K562 (cell line): ENCODE measurements around the gene ATP13A5. TPM values are rescaled to one million over a fixed set of nuclear protein-coding genes. Genes with fewer than 3 reads are reported as not detected.

Experiments used
- ATAC-seq: fragments of 200-7000 bp; cut with Tn5 transposase; 3 replicates; pipeline ENCODE4 v1.9.1; 2020; ENCODE audit warnings: moderate library complexity
- BruUV-seq: library from RNA; stranded (reverse); fragments of 400-500 nt; replicated peaks from 2 replicates; lab custom pipeline; 2021; lab: Mats Ljungman, UMichigan
- CTCF ChIA-PET: fragments of 300-600 bp; formaldehyde crosslinking; extraction: SDS; loops from one replicate; lab custom pipeline; 2021; ENCODE audit warnings: low intra/inter-chr PET ratio; lab: Yijun Ruan, JAX
- POLR2A ChIA-PET: fragments of 300-600, 350-650 bp; sonication (Branson Sonifier 250); formaldehyde crosslinking; extraction: SDS; loops from one replicate; lab custom pipeline; 2021; ENCODE audit warnings: antibody characterized with exemption, inconsistent platforms; lab: Yijun Ruan, JAX
- DNase-seq, 4 experiments: peaks; one replicate each; pipeline versions ENCODE4 v3.0.0 to v3.0.0-alpha.2; 2011 to 2018; ENCODE audit warnings: low spot score in 3 of 4, mixed read lengths in 3 of 4; ENCODE audit errors: extremely low read depth in 1 of 4
- FAIRE-seq: peaks from 2 replicates; lab custom pipeline; 2011; peaks lifted over from hg19 to GRCh38; lab: Jason Lieb, UNC
- H2AFZ ChIP-seq: 2 replicates; pipeline ENCODE4 v1.6.0; 2011; ENCODE audit warnings: low read depth, low read length, control low read depth, inconsistent platforms
- H3K27ac ChIP-seq: fragments of 200-600 bp; 3 replicates; pipeline ENCODE4 v1.8.0; 2011; ENCODE audit warnings: low read depth, mild to moderate bottlenecking, control low read depth, inconsistent platforms, low read length, moderate library complexity, mixed read lengths; ENCODE audit errors: extremely low read depth
- H3K27me3 ChIP-seq, 2 experiments: fragments of 300-600 bp in 1 of 2; 2 replicates in 1 of 2; 3 replicates in 1 of 2; pipeline versions ENCODE4 v1.6.0 to v1.8.0; 2011; ENCODE audit warnings: inconsistent platforms in 2 of 2, low read length in 2 of 2, mild to moderate bottlenecking in 1 of 2, mixed read lengths in 1 of 2, moderate library complexity in 1 of 2; ENCODE audit not compliant: control insufficient read depth in 2 of 2, insufficient read depth in 2 of 2
- H3K36me3 ChIP-seq: fragments of 300-600 bp; 3 replicates; pipeline ENCODE4 v1.8.0; 2011; ENCODE audit warnings: mild to moderate bottlenecking, low read length, inconsistent platforms; ENCODE audit not compliant: control insufficient read depth, insufficient read depth
- H3K4me1 ChIP-seq, 2 experiments: fragments of 200-600 bp in 1 of 2; replicated peaks in 1 of 2; 2 replicates in 1 of 2; 3 replicates in 1 of 2; pipeline versions ENCODE4 v1.5.1 to v1.8.0; 2011; ENCODE audit warnings: inconsistent platforms in 2 of 2, low read length in 2 of 2, mild to moderate bottlenecking in 1 of 2, mixed read lengths in 1 of 2, moderate library complexity in 1 of 2; ENCODE audit not compliant: control insufficient read depth in 2 of 2, insufficient read depth in 2 of 2
- H3K4me2 ChIP-seq: 2 replicates; pipeline ENCODE4 v1.6.1; 2011; ENCODE audit warnings: low read length, control low read depth, inconsistent platforms, mixed read lengths; ENCODE audit not compliant: insufficient read depth
- H3K4me3 ChIP-seq: fragments of 200-600 bp; sonication (generic), shearing (Covaris generic); 2 replicates; pipeline ENCODE4 v1.5.1; 2016; ENCODE audit warnings: control low read depth, inconsistent platforms
- H3K79me2 ChIP-seq: fragments of 200-600 bp; 3 replicates; pipeline ENCODE4 v1.8.0; 2011; ENCODE audit warnings: low read length, inconsistent platforms; ENCODE audit not compliant: control insufficient read depth, insufficient read depth
- H3K9ac ChIP-seq, 2 experiments: 2 replicates each; pipeline versions ENCODE4 v1.6.0 to v1.6.1; 2011; ENCODE audit warnings: low read depth in 2 of 2, low read length in 2 of 2, control low read depth in 1 of 2, inconsistent platforms in 1 of 2, mild to moderate bottlenecking in 1 of 2, mixed read lengths in 1 of 2; ENCODE audit not compliant: insufficient read depth in 1 of 2
- H3K9me1 ChIP-seq: one replicate; pipeline ENCODE4 v1.6.0; 2011; ENCODE audit warnings: inconsistent platforms, mild to moderate bottlenecking, low read length, moderate library complexity; ENCODE audit not compliant: control insufficient read depth, insufficient read depth
- H3K9me3 ChIP-seq: replicated peaks from 2 replicates; pipeline ENCODE4 v1.5.1; 2011; ENCODE audit warnings: low read depth, low read length, inconsistent platforms; ENCODE audit not compliant: control insufficient read depth, insufficient read depth
- H4K20me1 ChIP-seq: replicated peaks from 2 replicates; pipeline ENCODE4 v1.6.1; 2011; ENCODE audit warnings: low read length, inconsistent platforms, mixed read lengths; ENCODE audit not compliant: control insufficient read depth, insufficient read depth
- CBFA2T3 ChIP-seq: fragments of 450-650 bp; IDR thresholded peaks from 2 replicates; pipeline ENCODE4 v1.6.1; 2017
- CBX8 ChIP-seq: fragments of 200-600 bp; sonication (generic); IDR thresholded peaks from 2 replicates; pipeline ENCODE4 v1.6.1; 2012; ENCODE audit warnings: borderline replicate concordance, mixed run types, low read depth, mild to moderate bottlenecking, moderate library complexity, mixed read lengths, low read length, control low read depth, inconsistent platforms; ENCODE audit not compliant: poor library complexity, severe bottlenecking; ENCODE audit errors: extremely low read depth
- FOSL1 ChIP-seq: fragments of 200-800 bp; sonication (Bioruptor generic); conservative IDR thresholded peaks from 2 replicates; pipeline ENCODE4 v1.6.1; 2016; ENCODE audit warnings: missing genetic modification characterization, missing compliant biosample characterization
- FOXA3 ChIP-seq, 2 experiments: fragments of 450-650 bp in 1 of 2; sonication (generic) in 1 of 2; formaldehyde crosslinking; IDR thresholded peaks in 1 of 2; conservative IDR thresholded peaks in 1 of 2; 2 replicates each; pipeline versions ENCODE4 v1.4.0 to v1.8.0; 2020 to 2022; ENCODE audit warnings: mild to moderate bottlenecking in 2 of 2, missing genetic modification reagents in 1 of 2
- HLTF ChIP-seq: fragments of 450-650 bp; IDR thresholded peaks from 2 replicates; pipeline ENCODE4 v1.6.1; 2016
- JUNB ChIP-seq: fragments of 450-650 bp; formaldehyde crosslinking; conservative IDR thresholded peaks from 2 replicates; pipeline ENCODE4 v1.4.0; 2020; ENCODE audit warnings: mild to moderate bottlenecking
- NBN ChIP-seq: fragments of 450-650 bp; IDR thresholded peaks from 2 replicates; pipeline ENCODE4 v1.6.1; 2016; ENCODE audit warnings: low read depth, mild to moderate bottlenecking
- PKNOX1 ChIP-seq: fragments of 450-650 bp; IDR thresholded peaks from 2 replicates; pipeline ENCODE4 v1.6.1; 2016
- SMAD1 ChIP-seq: fragments of 150-350 bp; IDR thresholded peaks from 2 replicates; pipeline ENCODE4 v1.6.1; 2014; ENCODE audit warnings: low read length, low read depth; ENCODE audit not compliant: partially characterized antibody
- TCF3 ChIP-seq: sonication (generic); formaldehyde crosslinking; IDR thresholded peaks from 2 replicates; pipeline ENCODE4 v1.4.0; 2020; ENCODE audit warnings: mild to moderate bottlenecking, missing genetic modification reagents
- ZEB2 ChIP-seq: fragments of 450-650 bp; IDR thresholded peaks from 2 replicates; pipeline ENCODE4 v1.6.1; 2016
- ZNF143 ChIP-seq: sonication (generic); formaldehyde crosslinking; IDR thresholded peaks from 2 replicates; pipeline ENCODE4 v1.9.0; 2022; ENCODE audit warnings: mild to moderate bottlenecking, missing genetic modification reagents
- ZNF232 ChIP-seq: sonication (generic); formaldehyde crosslinking; IDR thresholded peaks from 2 replicates; pipeline ENCODE4 v1.8.0; 2022; ENCODE audit warnings: mild to moderate bottlenecking, missing genetic modification reagents
- ZNF384 ChIP-seq: IDR thresholded peaks from 2 replicates; pipeline ENCODE4 v1.6.1; 2012; ENCODE audit warnings: low read depth, low read length, improper control_type of control experiment
- WGBS: fragments of 100-300 bp; shearing (Covaris generic); methylation state at CpG from one replicate; pipeline ENCODE4 v1.1.6; 2016; ENCODE audit warnings: low coverage, mixed read lengths; ENCODE audit not compliant: insufficient coverage; ENCODE audit errors: missing lambda C conversion rate; 5-methylcytosine and 5-hydroxymethylcytosine counted together
- in situ Hi-C: fragments of 300-500 bp; cut with MboI; formaldehyde crosslinking; loops from 4 replicates; pipeline ENCODE4 v1.15.0; 2018; ENCODE audit warnings: inconsistent platforms, mixed read lengths
- intact Hi-C: fragments of 100-400 bp; cut with micrococcal nuclease; formaldehyde crosslinking; loops from 2 replicates; pipeline ENCODE4 v1.14.2; 2022
- polyA plus RNA-seq, 8 experiments: library from polyadenylated mRNA; depleted of rRNA in 4 of 8; stranded (reverse) in 5 of 8; unstranded in 3 of 8; fragments of >200 nt; fragmentation: Nextera tagmentation in 2 of 8; fragmentation: Illumina TruSeq in 1 of 8; extraction: Ambion mirVana in 2 of 8; extraction: Trizol in 1 of 8; gene quantifications; 2 replicates each; pipeline versions ENCODE4 v1.2.1 to v1.2.3, GENCODE V29; 2011 to 2014; ENCODE audit warnings: inconsistent platforms in 1 of 8, missing spikeins in 1 of 8
- total RNA-seq, 7 experiments: library from RNA; depleted of rRNA in 6 of 7; stranded (reverse); fragments of >200 nt in 6 of 7; fragmentation: Illumina TruSeq in 2 of 7; extraction: Trizol in 2 of 7; gene quantifications; 2 replicates each; pipeline versions ENCODE4 v1.2.1 to v1.2.3, GENCODE V29; 2011 to 2021; ENCODE audit warnings: low replicate concordance in 1 of 7

The ATP13A5 gene
- total and polyA plus RNA-seq, 9 of the 15 experiments (the other 6 are each of a cell fraction or from before 2014, with no cell fraction given): not detected

GRCh38 chr3:193344486-193344885 lies 34.1 kb downstream of the ATP13A5 start:
- no peak overlapping the region for H3K4me2 ChIP-seq
- H3K4me3 ChIP-seq: no peak overlapping the region
- no peaks in the 10 kb centered on the region for H4K20me1 ChIP-seq
- intact Hi-C loops: no loop called here
- ATAC-seq (no peak), FAIRE-seq (no peak), DNase-seq (no peak)
- no peak overlapping the region for H3K27ac ChIP-seq
- ChIA-PET POLR2A (interaction anchor here (0.9 to 1.0 kb wide), 2 partner anchors 9 to 19 kb away, joined by 3 read pairs; no protein-coding TSS in a partner anchor), CTCF (no interaction called here)
- H2AFZ ChIP-seq: no peak overlapping the region
- in situ Hi-C loops: no loop called here
- H3K9me3 ChIP-seq: no peaks in the 10 kb centered on the region
- H3K4me1 ChIP-seq: no peaks in the 10 kb centered on the region
- H3K27me3 ChIP-seq: no peaks in the 10 kb centered on the region
- H3K79me2 ChIP-seq: no peaks in the 10 kb centered on the region
- H3K9me1 ChIP-seq: no peaks in the 10 kb centered on the region
- H3K36me3 ChIP-seq: no peaks in the 10 kb centered on the region
- H3K9ac ChIP-seq: no peak overlapping the region
- 0% methylated on average over 3 of the region's 3 CpGs for WGBS
- no peak for TF ChIP-seq SMAD1
- no peak for TF ChIP-seq CBFA2T3
- no peak for TF ChIP-seq FOXA3 (CRISPR knock-in tag; conservative IDR thresholded peaks at IDR 0.05 in 1 of 2, IDR thresholded peaks at IDR 0.05 in 1 of 2)
- TF ChIP-seq ZNF143 (CRISPR knock-in tag): no peak
- TF ChIP-seq PKNOX1: no peak
- no peak for TF ChIP-seq HLTF
- TF ChIP-seq CBX8: no peak
- TF ChIP-seq ZEB2: no peak
- TF ChIP-seq ZNF384: no peak
- no peak for TF ChIP-seq ZNF232 (CRISPR knock-in tag)
- TF ChIP-seq JUNB (CRISPR knock-in tag): no peak
- no peak for TF ChIP-seq TCF3 (CRISPR knock-in tag)
- no peak for TF ChIP-seq FOSL1
- no peak for TF ChIP-seq NBN
- no TSS peak for BruUV-seq
